ENCODE results near the gene CYP2J2. TPM values are rescaled to one million over a fixed set of nuclear protein-coding genes. Genes with fewer than 3 reads are reported as not detected.

Gene CYP2J2
- polyA plus RNA-seq, 1 experiment: 0.04 TPM

DNA sequence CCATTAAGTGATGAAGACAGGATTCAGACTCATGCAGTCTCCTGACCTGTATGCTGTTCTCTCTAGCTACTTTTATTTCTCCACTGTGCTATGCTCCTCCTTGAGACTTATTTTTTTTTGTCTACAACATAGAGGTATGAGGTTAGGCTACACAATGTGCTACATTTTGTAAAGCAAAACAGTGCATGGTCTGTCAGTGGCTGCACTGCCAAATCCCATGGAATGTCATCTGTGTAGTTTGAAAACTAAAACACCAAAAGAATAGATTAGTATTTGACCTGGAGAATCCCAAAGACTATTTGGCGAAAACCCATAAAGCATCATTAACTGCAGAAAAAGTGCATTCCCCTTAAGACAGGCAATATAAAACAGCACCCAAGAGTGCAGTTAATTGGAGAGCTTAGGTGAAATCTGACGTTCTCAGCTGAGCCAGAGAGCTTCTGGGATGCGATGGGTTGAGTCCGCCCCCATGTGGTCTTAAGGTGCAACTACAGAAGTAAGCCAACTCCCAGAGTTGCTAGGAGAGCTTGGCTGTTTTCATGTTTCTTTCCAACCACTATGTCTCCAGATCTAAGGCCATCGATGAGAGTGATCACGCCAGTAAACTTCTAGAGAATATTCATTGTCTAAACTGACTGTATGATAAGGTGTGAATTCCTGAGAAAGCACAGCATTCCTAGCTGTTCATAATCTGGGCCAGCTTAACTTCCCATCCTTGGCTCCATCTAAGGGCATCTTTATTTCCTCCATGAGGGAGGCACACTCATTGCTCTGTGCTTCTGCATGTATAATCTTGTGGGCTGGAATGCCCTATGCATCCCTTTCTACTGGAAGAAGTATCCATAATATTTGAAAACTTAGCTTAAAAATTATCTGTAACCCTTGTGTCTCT lies 20.7 kb upstream of the CYP2J2 start:
- TF ChIP-seq, protein P1, sequence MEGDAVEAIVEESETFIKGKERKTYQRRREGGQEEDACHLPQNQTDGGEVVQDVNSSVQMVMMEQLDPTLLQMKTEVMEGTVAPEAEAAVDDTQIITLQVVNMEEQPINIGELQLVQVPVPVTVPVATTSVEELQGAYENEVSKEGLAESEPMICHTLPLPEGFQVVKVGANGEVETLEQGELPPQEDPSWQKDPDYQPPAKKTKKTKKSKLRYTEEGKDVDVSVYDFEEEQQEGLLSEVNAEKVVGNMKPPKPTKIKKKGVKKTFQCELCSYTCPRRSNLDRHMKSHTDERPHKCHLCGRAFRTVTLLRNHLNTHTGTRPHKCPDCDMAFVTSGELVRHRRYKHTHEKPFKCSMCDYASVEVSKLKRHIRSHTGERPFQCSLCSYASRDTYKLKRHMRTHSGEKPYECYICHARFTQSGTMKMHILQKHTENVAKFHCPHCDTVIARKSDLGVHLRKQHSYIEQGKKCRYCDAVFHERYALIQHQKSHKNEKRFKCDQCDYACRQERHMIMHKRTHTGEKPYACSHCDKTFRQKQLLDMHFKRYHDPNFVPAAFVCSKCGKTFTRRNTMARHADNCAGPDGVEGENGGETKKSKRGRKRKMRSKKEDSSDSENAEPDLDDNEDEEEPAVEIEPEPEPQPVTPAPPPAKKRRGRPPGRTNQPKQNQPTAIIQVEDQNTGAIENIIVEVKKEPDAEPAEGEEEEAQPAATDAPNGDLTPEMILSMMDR (IDR thresholded peaks at IDR 0.05; ENCODE audit: insufficient read depth, low read depth, low read length): peak; percentile 92
- Histone ChIP-seq H3K27me3 (ENCODE audit: control insufficient read depth, insufficient read depth, low read length) (no peaks in the 10 kb centered on the region; the same call in 1 of the 2 replicates), H3K36me3 (ENCODE audit: control insufficient read depth, insufficient read depth, low read length) (no peaks in the 10 kb centered on the region), H3K4me3 (ENCODE audit: low read depth, low read length) (no peak overlapping the region)
- CTCF ChIA-PET: interaction anchor here (0.6 to 2.4 kb wide), 33 partner anchors 10 to 1274 kb away, joined by 3 to 36 read pairs (median 4); no protein-coding TSS in a partner anchor
- POLR2A ChIA-PET: no interaction called here
- DNase-seq (ENCODE audit: low read depth): no peak

DNA sequence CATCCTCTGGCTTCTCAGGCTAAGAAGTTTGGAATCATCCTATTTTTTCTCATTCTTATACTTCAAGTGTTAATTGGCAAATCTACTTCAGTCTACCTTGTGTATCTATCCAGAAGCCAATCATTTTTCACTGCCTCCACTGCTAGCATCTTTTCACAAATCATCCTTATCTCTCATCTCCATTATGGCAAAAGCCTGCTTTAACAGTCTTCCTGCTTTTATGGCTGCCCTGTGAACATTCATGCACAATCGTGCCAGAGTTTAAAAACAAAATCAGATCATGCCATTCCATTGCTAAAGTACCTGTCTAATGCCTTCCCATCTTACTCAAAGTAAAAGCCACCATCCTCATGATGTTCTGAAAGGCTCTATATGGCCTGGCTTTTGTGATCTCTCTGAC lies 19.2 kb upstream of the CYP2J2 start:
- ChIA-PET POLR2A (no interaction called here), CTCF (interaction anchor here (0.7 to 2.4 kb wide), 2 partner anchors 25 to 66 kb away, joined by 3 to 36 read pairs; no protein-coding TSS in a partner anchor)
- Histone ChIP-seq H3K27me3 (ENCODE audit: control insufficient read depth, insufficient read depth, low read length) (no peaks in the 10 kb centered on the region; the same call in 1 of the 2 replicates), H3K4me3 (ENCODE audit: low read depth, low read length) (no peak overlapping the region), H3K36me3 (ENCODE audit: control insufficient read depth, insufficient read depth, low read length) (no peaks in the 10 kb centered on the region)
- no peak for DNase-seq (ENCODE audit: low read depth)
- TF ChIP-seq, protein P1 (IDR thresholded peaks at IDR 0.05; ENCODE audit: insufficient read depth, low read depth, low read length): no peak

DNA sequence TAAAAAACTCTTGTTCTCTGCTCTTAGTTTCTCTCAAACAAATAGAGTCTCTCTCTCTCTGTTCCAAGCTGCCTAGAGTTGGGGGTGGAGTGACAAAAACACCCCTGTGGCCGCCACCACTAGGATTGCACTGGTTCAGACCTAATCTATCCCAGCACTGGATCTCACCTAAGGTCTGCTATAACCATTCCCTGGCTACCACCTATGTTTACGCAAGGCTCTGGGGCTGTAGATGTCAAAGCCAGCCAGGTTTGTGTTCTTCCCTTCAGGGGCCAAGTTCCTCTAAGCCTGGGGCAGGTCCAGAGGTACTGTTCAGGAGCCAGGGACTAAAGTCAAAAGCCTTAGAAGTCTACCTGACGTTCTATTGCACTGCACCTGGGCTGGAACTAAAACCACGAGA lies 12.8 kb upstream of the CYP2J2 start:
- H3K36me3 ChIP-seq (ENCODE audit: control insufficient read depth, insufficient read depth, low read length): no peaks in the 10 kb centered on the region
- TF ChIP-seq, protein P1 (IDR thresholded peaks at IDR 0.05; ENCODE audit: insufficient read depth, low read depth, low read length): no peak
- POLR2A ChIA-PET: no interaction called here
- H3K4me3 ChIP-seq (ENCODE audit: low read depth, low read length): no peak overlapping the region
- no peaks in the 10 kb centered on the region; the same call in 1 of the 2 replicates for H3K27me3 ChIP-seq (ENCODE audit: control insufficient read depth, insufficient read depth, low read length)
- CTCF ChIA-PET: no interaction called here
- DNase-seq (ENCODE audit: low read depth): no peak

DNA sequence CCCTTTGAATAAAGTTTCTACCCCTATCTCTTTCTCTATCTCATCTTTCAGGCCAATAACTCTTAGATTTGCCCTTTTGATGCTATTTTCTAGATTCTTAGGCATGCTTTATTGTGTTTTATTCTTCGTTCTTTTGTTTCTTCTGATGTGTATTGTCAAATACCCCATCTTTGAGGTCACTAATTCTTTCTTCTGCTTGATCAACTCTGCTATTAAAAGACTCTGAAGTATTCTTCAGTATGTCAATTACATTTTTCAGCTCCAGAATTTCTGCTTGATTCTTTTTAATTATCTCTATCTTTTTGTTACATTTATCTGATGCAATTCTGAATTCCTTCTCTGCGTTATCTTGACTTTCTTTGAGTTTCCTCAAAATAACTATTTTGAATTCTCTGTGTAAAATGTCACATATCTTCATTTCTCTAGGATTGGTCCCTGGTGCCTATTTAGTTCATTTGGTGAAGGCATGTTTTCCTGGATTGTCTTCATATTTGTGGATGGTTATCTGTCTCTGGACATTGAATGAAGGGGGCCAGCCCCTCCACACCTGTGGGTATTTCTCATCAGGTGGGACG lies 11.2 kb upstream of the CYP2J2 start:
- Histone ChIP-seq H3K36me3 (ENCODE audit: control insufficient read depth, insufficient read depth, low read length) (no peaks in the 10 kb centered on the region), H3K4me3 (ENCODE audit: low read depth, low read length) (no peak overlapping the region), H3K27me3 (ENCODE audit: control insufficient read depth, insufficient read depth, low read length) (no peaks in the 10 kb centered on the region)
- ChIA-PET POLR2A (no interaction called here), CTCF (no interaction called here)
- DNase-seq (ENCODE audit: low read depth): no peak
- TF ChIP-seq, protein P1 (IDR thresholded peaks at IDR 0.05; ENCODE audit: insufficient read depth, low read depth, low read length): no peak

DNA sequence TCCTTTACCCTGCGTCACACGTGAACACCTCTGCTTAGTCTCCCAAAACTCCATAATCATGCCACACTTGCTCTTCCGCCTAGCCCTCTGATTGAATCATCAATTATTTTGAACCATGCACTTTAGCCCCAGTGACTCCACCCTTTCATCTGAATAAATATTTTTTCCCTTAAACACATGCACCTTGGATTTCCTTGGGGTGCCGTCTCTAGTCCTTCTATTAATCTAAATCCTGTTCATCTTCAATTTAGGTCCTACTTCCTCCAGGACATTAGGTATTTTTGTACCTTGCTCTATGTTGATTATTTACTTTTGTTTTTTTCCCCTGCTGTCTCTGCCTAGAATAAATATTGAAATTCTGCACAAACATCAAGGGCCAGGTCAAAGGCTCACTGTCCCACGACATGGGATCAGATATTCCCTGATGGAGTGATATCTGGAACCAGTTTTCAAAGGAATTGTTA lies 9.8 kb upstream of the CYP2J2 start:
- no peak overlapping the region for H3K4me3 ChIP-seq (ENCODE audit: low read depth, low read length)
- TF ChIP-seq, protein P1 (IDR thresholded peaks at IDR 0.05; ENCODE audit: insufficient read depth, low read depth, low read length): no peak
- CTCF ChIA-PET: interaction anchor here (1.0 kb wide), 1 partner anchor 11 kb away, joined by 5 read pairs; no protein-coding TSS in a partner anchor
- no peaks in the 10 kb centered on the region for H3K36me3 ChIP-seq (ENCODE audit: control insufficient read depth, insufficient read depth, low read length)
- POLR2A ChIA-PET: no interaction called here
- H3K27me3 ChIP-seq (ENCODE audit: control insufficient read depth, insufficient read depth, low read length): no peaks in the 10 kb centered on the region
- no peak for DNase-seq (ENCODE audit: low read depth)

All from BJ (cell line).